Hypothalamus (tissue), 51 donors: Measurements from ENCODE around the gene SUFU.

Experiments
- DNase-seq, 51 donors: peaks; one replicate each; lab custom pipeline; 2025; lab: John Stamatoyannopoulos, UW

The SUFU gene

GRCh38 chr10:102545997-102546396 lies 42.2 kb downstream of the SUFU start:
- DNase-seq = peak in 1 of 51 donors; percentile 3

GRCh38 chr10:102546606-102547320 lies 43.0 kb downstream of the SUFU start:
- no peak for DNase-seq

GRCh38 chr10:102549549-102549948 lies 45.8 kb downstream of the SUFU start:
- no peak for DNase-seq

GRCh38 chr10:102550636-102551210 lies 47.0 kb downstream of the SUFU start:
- DNase-seq = no peak

GRCh38 chr10:102552533-102552932 lies 48.8 kb downstream of the SUFU start:
- no peak for DNase-seq

- DNase-seq = no peak
These were observed 50.0 kb downstream of the SUFU start for GRCh38 chr10:102553771-102554170.

- DNase-seq = no peak
These were observed 50.8 kb downstream of the SUFU start for GRCh38 chr10:102554531-102554930.

- DNase-seq = peak in 8 of 51 donors; percentile 2 to 53 (median 18)
These were observed 52.1 kb downstream of the SUFU start for GRCh38 chr10:102555781-102556328.

- no peak for DNase-seq
These were observed 53.8 kb downstream of the SUFU start for GRCh38 chr10:102557569-102557968.

GRCh38 chr10:102559764-102560163 lies 56.0 kb downstream of the SUFU start:
- DNase-seq = no peak

GRCh38 chr10:102564209-102564834 lies 60.5 kb downstream of the SUFU start:
- no peak for DNase-seq

GRCh38 chr10:102565793-102566192 lies 62.0 kb downstream of the SUFU start:
- DNase-seq = no peak

GRCh38 chr10:102578782-102579181 lies 75.0 kb downstream of the SUFU start:
- DNase-seq = no peak

- DNase-seq = no peak
These were observed 75.6 kb downstream of the SUFU start for GRCh38 chr10:102579328-102579727.

GRCh38 chr10:102580230-102580629 lies 76.5 kb downstream of the SUFU start:
- DNase-seq = no peak

GRCh38 chr10:102581401-102581800 lies 77.6 kb downstream of the SUFU start:
- no peak for DNase-seq

- no peak for DNase-seq
These were observed 78.3 kb downstream of the SUFU start for GRCh38 chr10:102581981-102582580.

GRCh38 chr10:102583435-102584417 lies 80.0 kb downstream of the SUFU start:
- peak in 49 of 51 donors; percentile 15 to 92 (median 72) for DNase-seq

- no peak for DNase-seq
These were observed 81.3 kb downstream of the SUFU start for GRCh38 chr10:102585026-102585425.

GRCh38 chr10:102586858-102587257 lies 83.1 kb downstream of the SUFU start:
- DNase-seq = no peak
